GM08714 (cell line): ENCODE results near the gene PRDM16.

Source experiments
- H3K4me3 ChIP-seq: fragments of 200-500 bp; sonication (Bioruptor generic); 2 replicates; pipeline ENCODE4 v1.5.1; 2014; ENCODE audit warnings: mild to moderate bottlenecking, low read length, inconsistent platforms
- ZNF274 ChIP-seq: IDR thresholded peaks from 2 replicates; pipeline ENCODE4 v1.6.1; 2012; ENCODE audit warnings: mild to moderate bottlenecking, low read depth, low read length

PRDM16 gene

GRCh38 chr1:3461238-3461933 lies 392.4 kb downstream of the PRDM16 start:
- no peak for TF ChIP-seq ZNF274
- H3K4me3 ChIP-seq: no peak overlapping the region

- no peak for TF ChIP-seq ZNF274
- no peak overlapping the region for H3K4me3 ChIP-seq
These were observed 392.9 kb downstream of the PRDM16 start for GRCh38 chr1:3461934-3462275.

- no peak for TF ChIP-seq ZNF274
- H3K4me3 ChIP-seq: no peak overlapping the region
These were observed 393.5 kb downstream of the PRDM16 start for GRCh38 chr1:3462356-3463012.

- TF ChIP-seq ZNF274: no peak
These were observed 394.0 kb downstream of the PRDM16 start for GRCh38 chr1:3463013-3463385.

GRCh38 chr1:3463408-3463863 lies 394.4 kb downstream of the PRDM16 start:
- TF ChIP-seq ZNF274: no peak
- H3K4me3 ChIP-seq: no peak overlapping the region

More at GRCh38 chr1:3463013-3463385, 394.0 kb downstream of the PRDM16 start:
- H3K4me3 ChIP-seq: no peak overlapping the region

GRCh38 chr1:3463891-3464648 lies 395.1 kb downstream of the PRDM16 start:
- no peak for TF ChIP-seq ZNF274
- no peak overlapping the region for H3K4me3 ChIP-seq

- no peak for TF ChIP-seq ZNF274
- H3K4me3 ChIP-seq: no peak overlapping the region
These were observed 395.6 kb downstream of the PRDM16 start for GRCh38 chr1:3464649-3465025.

GRCh38 chr1:3465091-3465934 lies 396.3 kb downstream of the PRDM16 start:
- no peak for TF ChIP-seq ZNF274
- no peak overlapping the region for H3K4me3 ChIP-seq

GRCh38 chr1:3465935-3466321 lies 396.9 kb downstream of the PRDM16 start:
- H3K4me3 ChIP-seq: no peak overlapping the region
- TF ChIP-seq ZNF274: no peak

GRCh38 chr1:3466366-3467075 lies 397.5 kb downstream of the PRDM16 start:
- no peak overlapping the region for H3K4me3 ChIP-seq
- no peak for TF ChIP-seq ZNF274

- H3K4me3 ChIP-seq: no peak overlapping the region
- TF ChIP-seq ZNF274: no peak
These were observed 398.4 kb downstream of the PRDM16 start for GRCh38 chr1:3467096-3468036.

- H3K4me3 ChIP-seq: no peak overlapping the region
- TF ChIP-seq ZNF274: no peak
These were observed 399.5 kb downstream of the PRDM16 start for GRCh38 chr1:3468236-3469103.
